Choroid plexus epithelial cell (primary cell): Measurements from ENCODE around the gene CCL17.

Source experiments
- DNase-seq: peaks from one replicate; pipeline ENCODE4 v3.0.0-alpha.2; 2010; ENCODE audit warnings: low read depth
- H3K4me3 ChIP-seq: 2 replicates; pipeline ENCODE4 v1.5.1; 2011; ENCODE audit warnings: low read depth, mild to moderate bottlenecking, control low read depth, low read length, moderate library complexity
- TF ChIP-seq, protein P1 (sequence below): conservative IDR thresholded peaks from 2 replicates; pipeline ENCODE4 v1.5.1; 2011; ENCODE audit warnings: low read depth, mild to moderate bottlenecking, control low read depth, inconsistent platforms, low read length, moderate library complexity

The CCL17 gene

GRCh38 chr16:57422026-57422944 lies 17.7 kb downstream of the CCL17 start:
- TF ChIP-seq, protein P1, sequence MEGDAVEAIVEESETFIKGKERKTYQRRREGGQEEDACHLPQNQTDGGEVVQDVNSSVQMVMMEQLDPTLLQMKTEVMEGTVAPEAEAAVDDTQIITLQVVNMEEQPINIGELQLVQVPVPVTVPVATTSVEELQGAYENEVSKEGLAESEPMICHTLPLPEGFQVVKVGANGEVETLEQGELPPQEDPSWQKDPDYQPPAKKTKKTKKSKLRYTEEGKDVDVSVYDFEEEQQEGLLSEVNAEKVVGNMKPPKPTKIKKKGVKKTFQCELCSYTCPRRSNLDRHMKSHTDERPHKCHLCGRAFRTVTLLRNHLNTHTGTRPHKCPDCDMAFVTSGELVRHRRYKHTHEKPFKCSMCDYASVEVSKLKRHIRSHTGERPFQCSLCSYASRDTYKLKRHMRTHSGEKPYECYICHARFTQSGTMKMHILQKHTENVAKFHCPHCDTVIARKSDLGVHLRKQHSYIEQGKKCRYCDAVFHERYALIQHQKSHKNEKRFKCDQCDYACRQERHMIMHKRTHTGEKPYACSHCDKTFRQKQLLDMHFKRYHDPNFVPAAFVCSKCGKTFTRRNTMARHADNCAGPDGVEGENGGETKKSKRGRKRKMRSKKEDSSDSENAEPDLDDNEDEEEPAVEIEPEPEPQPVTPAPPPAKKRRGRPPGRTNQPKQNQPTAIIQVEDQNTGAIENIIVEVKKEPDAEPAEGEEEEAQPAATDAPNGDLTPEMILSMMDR: peak; percentile 92
- DNase-seq: peak; percentile 82

GRCh38 chr16:57423152-57423551 lies 18.6 kb downstream of the CCL17 start:
- DNase-seq: no peak
- TF ChIP-seq, protein P1: no peak
- no peak overlapping the region for H3K4me3 ChIP-seq

More at GRCh38 chr16:57422026-57422944, 17.7 kb downstream of the CCL17 start:
- no peak overlapping the region for H3K4me3 ChIP-seq

DNA sequence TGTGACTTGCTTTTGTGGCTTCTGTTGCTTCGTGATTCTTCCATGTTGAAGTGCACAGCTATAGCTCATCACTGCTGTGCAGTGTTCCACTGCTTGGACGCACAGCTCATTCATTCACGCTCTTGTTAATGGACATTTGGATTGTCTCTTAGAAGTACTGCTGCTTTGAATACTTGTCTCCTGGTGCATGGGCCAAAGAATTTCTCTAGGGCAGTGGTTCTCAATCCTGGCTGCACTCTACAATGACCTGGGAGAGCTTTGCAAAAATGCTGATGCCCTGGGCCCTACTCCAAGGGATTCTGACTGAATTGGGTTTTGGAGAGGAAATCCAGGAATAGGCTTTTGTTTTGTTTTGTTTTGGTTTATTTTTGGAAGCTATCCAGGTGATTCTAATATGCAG lies 20.0 kb downstream of the CCL17 start:
- H3K4me3 ChIP-seq: no peak overlapping the region
- no peak for DNase-seq
- TF ChIP-seq, protein P1: no peak

- H3K4me3 ChIP-seq: no peak overlapping the region
- TF ChIP-seq, protein P1: no peak
- DNase-seq: no peak
These were observed 21.8 kb downstream of the CCL17 start for GRCh38 chr16:57426356-57426755.

DNA sequence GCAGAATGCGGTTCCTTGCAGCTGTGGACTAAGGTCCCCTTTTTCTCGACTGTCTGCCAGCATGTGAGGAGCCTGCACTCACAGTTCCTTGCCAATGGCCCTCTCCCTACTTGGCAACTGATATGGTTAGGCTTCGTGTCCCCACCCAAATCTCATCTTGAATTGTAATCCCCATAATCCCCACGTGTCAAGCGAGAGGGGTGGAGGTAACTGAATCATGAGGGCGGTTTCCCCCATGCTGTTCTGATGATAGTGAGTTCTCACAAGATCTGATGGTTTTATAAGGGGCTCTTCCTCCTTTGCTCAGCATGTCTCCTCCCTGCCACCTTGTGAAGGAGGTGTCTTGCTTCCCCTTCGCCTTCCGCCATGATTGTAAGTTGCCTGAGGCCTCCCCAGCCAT lies 22.7 kb downstream of the CCL17 start:
- DNase-seq: no peak
- no peak overlapping the region for H3K4me3 ChIP-seq
- TF ChIP-seq, protein P1: no peak

DNA sequence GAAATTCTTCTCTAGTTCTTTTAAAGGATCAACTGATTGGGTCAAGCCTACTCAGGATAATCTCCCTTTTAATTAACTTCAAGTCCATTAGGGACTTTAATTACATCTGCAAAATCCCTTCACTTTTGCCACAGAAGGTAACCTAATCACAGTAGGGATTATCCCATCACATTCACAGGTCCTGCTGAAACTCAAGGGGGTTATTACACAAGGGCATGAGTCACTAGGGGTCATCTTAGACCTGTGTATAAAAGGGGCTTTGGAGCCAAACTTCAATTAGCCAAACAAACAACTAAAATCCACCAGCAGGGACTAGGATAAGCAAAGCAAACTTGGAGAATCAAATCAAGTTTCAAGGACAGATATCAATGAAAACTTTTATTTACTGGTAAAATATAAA lies 23.3 kb downstream of the CCL17 start:
- no peak for DNase-seq
- TF ChIP-seq, protein P1: no peak
- H3K4me3 ChIP-seq: no peak overlapping the region

DNA sequence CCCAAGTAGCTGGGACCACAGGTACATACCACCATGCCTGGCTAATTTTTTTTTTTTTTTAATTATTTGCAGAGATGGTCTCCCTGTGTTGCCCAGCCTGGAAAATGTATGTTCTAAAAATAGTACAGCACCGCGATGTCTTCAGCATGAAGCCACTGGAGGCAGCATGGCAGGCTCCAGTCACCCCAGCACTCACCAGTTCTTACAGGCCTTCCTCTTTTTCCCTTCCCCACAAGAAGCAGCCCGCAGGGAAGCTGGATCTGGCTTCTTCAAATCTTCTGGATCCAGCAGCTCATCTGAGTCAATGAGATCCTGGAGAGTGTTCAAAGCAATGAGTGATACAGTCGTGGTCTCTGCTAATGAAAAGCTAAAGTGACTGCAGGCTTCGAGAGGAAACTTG lies 26.4 kb downstream of the CCL17 start:
- H3K4me3 ChIP-seq: no peak overlapping the region
- TF ChIP-seq, protein P1: no peak
- DNase-seq: no peak
